Activated T-cell treated with anti-CD3 and anti-CD28 coated beads, Interleukin-2, amount 50 U/mL, for 24 hours (primary cell): Measurements from ENCODE around the gene ABCA1.

Source experiments
- DNase-seq: peaks from one replicate; pipeline ENCODE4 v3.0.0-alpha.2; 2020
- H3K27ac Mint-ChIP-seq: 2 replicates; pipeline ENCODE4 v1.8.0; 2020; ENCODE audit warnings: mild to moderate bottlenecking, mixed read lengths
- H3K27me3 Mint-ChIP-seq: 2 replicates; pipeline ENCODE4 v1.8.0; 2020; ENCODE audit warnings: mixed read lengths
- H3K36me3 Mint-ChIP-seq: 2 replicates; pipeline ENCODE4 v1.8.0; 2020; ENCODE audit warnings: low read depth, mixed read lengths
- H3K4me1 Mint-ChIP-seq: 2 replicates; pipeline ENCODE4 v1.8.0; 2020; ENCODE audit warnings: low read depth, mixed read lengths
- H3K4me3 Mint-ChIP-seq: 2 replicates; pipeline ENCODE4 v1.8.0; 2020; ENCODE audit warnings: mild to moderate bottlenecking, moderate library complexity, mixed read lengths
- H3K9me3 Mint-ChIP-seq: 2 replicates; pipeline ENCODE4 v1.8.0; 2020; ENCODE audit warnings: mixed read lengths

The ABCA1 gene

GRCh38 chr9:104802906-104803305, 125.0 kb downstream of the ABCA1 start:
- H3K27ac Mint-ChIP-seq: no peak overlapping the region
- H3K4me3 Mint-ChIP-seq: no peak overlapping the region
- DNase-seq: no peak

DNA sequence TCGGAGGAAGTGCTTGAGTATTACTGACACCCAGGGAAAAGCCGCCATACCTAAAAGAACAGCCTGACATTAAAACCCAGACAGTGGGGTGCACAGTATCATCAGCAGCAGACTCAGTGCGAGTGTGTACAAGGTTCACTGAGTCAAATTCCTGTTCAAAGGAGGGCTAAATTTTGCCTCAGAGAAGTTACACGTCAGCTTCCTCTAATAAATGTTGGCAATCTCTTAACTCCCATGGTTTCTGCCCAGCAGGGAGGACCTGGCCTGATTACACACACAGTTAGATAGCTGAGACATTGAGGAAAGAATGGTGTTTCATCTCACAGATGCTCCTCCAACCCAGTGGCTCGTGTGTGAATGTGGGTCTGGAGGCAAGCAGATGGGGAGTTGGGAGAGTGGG, 125.8 kb downstream of the ABCA1 start:
- Mint-ChIP-seq H3K27ac (no peak overlapping the region), H3K36me3 (peaks cover 21% of the 10 kb centered on the region)
- DNase-seq: no peak

More at GRCh38 chr9:104802906-104803305, 125.0 kb downstream of the ABCA1 start:
- H3K9me3 Mint-ChIP-seq: no peaks in the 10 kb centered on the region
- H3K36me3 Mint-ChIP-seq: peaks cover 20% of the 10 kb centered on the region
- no peaks in the 10 kb centered on the region for H3K4me1 Mint-ChIP-seq
- no peaks in the 10 kb centered on the region for H3K27me3 Mint-ChIP-seq

DNA sequence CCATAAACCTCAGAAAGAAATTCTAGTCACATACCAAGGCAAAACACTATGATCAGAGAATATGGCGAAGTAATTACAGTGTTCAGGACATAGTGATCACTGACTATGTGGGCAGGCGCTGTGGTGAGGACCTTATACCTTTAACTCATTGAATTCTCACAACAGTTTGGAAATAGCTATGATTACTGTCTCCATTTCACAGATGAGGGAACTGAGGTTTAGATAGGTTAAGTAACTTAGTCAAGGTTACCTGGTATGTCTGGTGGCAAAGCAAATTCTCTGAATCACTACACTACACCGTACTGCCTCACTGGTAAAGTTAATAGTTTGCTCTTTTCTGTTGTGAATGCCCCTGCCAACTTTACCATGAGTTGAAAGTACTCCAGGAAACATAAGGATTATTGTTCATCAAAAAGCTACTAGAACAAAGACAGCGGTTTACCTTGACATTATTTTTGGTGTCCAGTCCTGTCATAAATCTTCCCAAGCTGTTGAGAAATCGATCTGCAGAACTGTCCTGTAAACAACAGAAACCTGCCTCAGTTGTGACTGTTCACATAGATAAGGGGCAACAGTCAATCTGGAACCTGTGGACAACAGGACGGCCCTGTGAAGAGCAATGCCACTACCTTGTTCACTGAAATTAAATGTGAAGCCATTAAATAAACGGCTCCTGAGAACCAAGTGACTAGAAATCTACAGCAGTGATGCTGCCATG, 127.7 kb downstream of the ABCA1 start:
- no peaks in the 10 kb centered on the region for H3K4me1 Mint-ChIP-seq
- no peaks in the 10 kb centered on the region for H3K9me3 Mint-ChIP-seq
- H3K36me3 Mint-ChIP-seq: peaks cover 22% of the 10 kb centered on the region
- no peak overlapping the region for H3K4me3 Mint-ChIP-seq
- DNase-seq: no peak
- no peak overlapping the region for H3K27ac Mint-ChIP-seq
- H3K27me3 Mint-ChIP-seq: no peaks in the 10 kb centered on the region

More for the DNA sequence above, 125.8 kb downstream of the ABCA1 start:
- Mint-ChIP-seq H3K9me3 (no peaks in the 10 kb centered on the region), H3K4me3 (no peak overlapping the region), H3K4me1 (no peaks in the 10 kb centered on the region), H3K27me3 (no peaks in the 10 kb centered on the region)

DNA sequence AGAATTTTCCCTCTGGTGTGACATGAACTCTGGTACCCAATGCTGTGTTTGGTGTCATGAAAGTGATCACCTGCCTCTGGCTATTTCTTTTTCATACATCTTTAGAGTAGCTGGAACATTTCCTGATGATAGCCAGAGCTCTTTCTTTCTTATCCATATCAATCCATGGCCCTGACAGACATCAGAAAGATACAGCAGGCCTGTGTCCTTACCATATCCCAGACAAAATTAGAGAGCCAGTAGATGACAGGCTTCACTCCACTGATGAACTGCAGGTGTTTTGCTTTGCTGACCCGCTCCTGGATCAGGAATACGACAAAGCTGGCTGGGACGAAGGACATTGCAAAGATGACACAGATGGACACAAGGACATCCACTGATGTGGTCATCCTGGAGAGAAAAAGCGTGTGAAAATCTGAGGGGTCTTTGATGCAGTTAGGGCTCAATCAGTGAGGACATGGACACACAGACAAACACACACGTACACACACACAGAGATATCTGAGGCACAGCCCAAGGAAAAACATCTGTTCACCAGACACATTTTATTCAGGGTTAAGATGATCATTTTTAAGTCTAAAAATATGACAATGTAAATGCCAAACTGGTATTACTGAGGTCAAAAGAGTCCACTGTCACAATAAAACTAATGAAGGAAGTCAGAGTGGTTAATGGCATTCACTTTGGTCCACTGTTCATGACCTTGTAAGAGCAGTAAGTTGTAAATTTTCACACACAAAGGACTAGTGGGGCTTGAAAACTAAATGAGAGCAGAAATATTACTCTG, 129.6 kb downstream of the ABCA1 start:
- H3K27ac Mint-ChIP-seq: no peak overlapping the region
- no peak for DNase-seq
- no peaks in the 10 kb centered on the region for H3K9me3 Mint-ChIP-seq
- H3K27me3 Mint-ChIP-seq: no peaks in the 10 kb centered on the region
- no peak overlapping the region for H3K4me3 Mint-ChIP-seq
- peaks cover 23% of the 10 kb centered on the region for H3K36me3 Mint-ChIP-seq
- peaks cover 3% of the 10 kb centered on the region for H3K4me1 Mint-ChIP-seq

DNA sequence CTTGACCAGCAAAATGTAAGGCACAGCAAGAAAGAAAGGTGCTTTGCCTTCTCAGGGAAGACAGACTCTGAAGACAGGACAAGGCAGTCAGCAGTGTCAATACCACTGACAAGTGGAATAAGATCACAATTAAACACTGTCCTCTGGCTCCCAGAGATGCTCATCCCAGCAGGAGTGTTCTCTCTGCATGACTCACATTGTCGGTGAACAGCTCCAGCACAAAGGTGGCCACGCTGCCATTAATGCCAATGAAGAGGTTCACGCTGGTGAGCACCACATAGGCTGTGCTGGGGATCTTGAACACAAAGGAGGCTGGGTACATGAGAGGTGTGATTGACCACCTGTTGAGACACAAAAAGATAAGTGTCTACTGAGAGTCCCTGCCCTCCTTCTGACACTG, 132.1 kb downstream of the ABCA1 start:
- no peaks in the 10 kb centered on the region for H3K9me3 Mint-ChIP-seq
- peaks cover 30% of the 10 kb centered on the region for H3K36me3 Mint-ChIP-seq
- H3K27ac Mint-ChIP-seq: no peak overlapping the region
- H3K4me3 Mint-ChIP-seq: no peak overlapping the region
- no peak for DNase-seq
- peaks cover 3% of the 10 kb centered on the region for H3K4me1 Mint-ChIP-seq
- no peaks in the 10 kb centered on the region for H3K27me3 Mint-ChIP-seq

GRCh38 chr9:104795082-104795481, 132.9 kb downstream of the ABCA1 start:
- Mint-ChIP-seq H3K27me3 (no peaks in the 10 kb centered on the region), H3K36me3 (peaks cover 26% of the 10 kb centered on the region), H3K4me1 (peaks cover 3% of the 10 kb centered on the region), H3K4me3 (no peak overlapping the region), H3K9me3 (no peaks in the 10 kb centered on the region), H3K27ac (no peak overlapping the region)
- DNase-seq: no peak

GRCh38 chr9:104794070-104794469, 133.9 kb downstream of the ABCA1 start:
- no peaks in the 10 kb centered on the region for H3K27me3 Mint-ChIP-seq
- H3K27ac Mint-ChIP-seq: no peak overlapping the region
- no peaks in the 10 kb centered on the region for H3K9me3 Mint-ChIP-seq
- H3K36me3 Mint-ChIP-seq: peaks cover 28% of the 10 kb centered on the region
- DNase-seq: no peak
- H3K4me1 Mint-ChIP-seq: peaks cover 3% of the 10 kb centered on the region
- no peak overlapping the region for H3K4me3 Mint-ChIP-seq

DNA sequence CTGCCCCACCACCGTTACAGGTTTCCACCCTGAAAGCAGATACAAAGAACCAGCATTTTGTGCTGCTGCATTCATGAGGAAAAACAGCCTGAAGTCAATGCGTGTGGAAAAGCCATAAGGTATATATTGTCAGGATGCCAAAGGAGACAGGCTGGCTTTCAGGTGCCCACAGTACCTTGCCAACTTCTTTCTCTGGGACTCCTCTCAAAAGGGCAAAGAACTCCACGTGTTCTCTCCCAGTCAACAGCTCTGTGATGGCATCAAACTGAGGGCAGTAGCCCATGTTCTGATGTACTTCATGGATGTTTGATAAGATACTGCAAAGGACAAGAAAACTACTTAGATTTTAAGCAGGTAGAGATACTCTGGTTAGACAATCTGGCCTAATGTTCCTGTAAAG, 139.7 kb downstream of the ABCA1 start:
- H3K27me3 Mint-ChIP-seq: no peaks in the 10 kb centered on the region
- no peak overlapping the region for H3K27ac Mint-ChIP-seq
- H3K9me3 Mint-ChIP-seq: no peaks in the 10 kb centered on the region

GRCh38 chr9:104787306-104788015, 140.5 kb downstream of the ABCA1 start:
- Mint-ChIP-seq H3K27me3 (no peaks in the 10 kb centered on the region), H3K4me1 (no peaks in the 10 kb centered on the region), H3K9me3 (no peaks in the 10 kb centered on the region), H3K4me3 (no peak overlapping the region), H3K36me3 (peaks cover 20% of the 10 kb centered on the region), H3K27ac (no peak overlapping the region)
- no peak for DNase-seq

More for the DNA sequence above, 139.7 kb downstream of the ABCA1 start:
- DNase-seq: no peak
- Mint-ChIP-seq H3K36me3 (peaks cover 28% of the 10 kb centered on the region), H3K4me1 (no peaks in the 10 kb centered on the region), H3K4me3 (no peak overlapping the region)

DNA sequence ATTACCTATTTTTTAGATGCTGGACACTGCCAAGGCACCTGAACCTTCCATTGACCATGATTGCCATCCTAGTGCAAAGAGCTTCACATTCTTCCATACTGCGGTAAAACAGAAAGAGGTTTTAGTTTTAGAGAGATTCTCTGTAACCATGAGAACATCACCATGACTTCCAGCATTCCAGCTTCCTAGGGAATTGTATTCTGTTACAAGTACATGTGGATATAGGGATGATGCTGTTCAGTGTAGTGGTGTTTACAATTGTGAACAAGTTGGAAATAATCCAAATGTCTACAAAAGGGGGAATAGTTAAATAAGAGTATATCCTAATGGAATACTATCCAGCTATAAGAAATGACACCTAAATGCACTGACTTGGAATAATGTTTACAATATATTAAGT, 141.7 kb downstream of the ABCA1 start:
- Mint-ChIP-seq H3K4me1 (no peaks in the 10 kb centered on the region), H3K27me3 (no peaks in the 10 kb centered on the region), H3K4me3 (no peak overlapping the region), H3K9me3 (no peaks in the 10 kb centered on the region), H3K27ac (no peak overlapping the region), H3K36me3 (peaks cover 17% of the 10 kb centered on the region)
- no peak for DNase-seq

DNA sequence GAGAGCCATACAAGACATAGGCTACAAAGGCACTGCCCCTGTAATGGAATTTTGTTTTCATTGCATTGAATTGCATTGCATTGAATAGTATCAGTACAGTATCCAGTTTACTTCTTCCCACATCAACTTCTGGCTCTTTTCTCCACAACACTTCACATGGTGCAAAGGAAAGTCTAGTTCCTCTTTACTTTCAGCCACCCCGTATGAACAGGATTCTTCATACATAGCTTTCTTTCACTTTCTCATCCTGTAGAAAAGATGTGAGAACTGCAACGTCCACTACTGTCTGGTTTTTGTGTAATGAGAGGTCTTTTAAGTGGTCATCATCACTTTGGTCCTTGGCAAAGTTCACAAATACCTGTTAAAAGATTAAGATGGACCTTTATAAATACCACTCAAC, 143.9 kb downstream of the ABCA1 start:
- Mint-ChIP-seq H3K4me3 (no peak overlapping the region), H3K27me3 (no peaks in the 10 kb centered on the region), H3K9me3 (no peaks in the 10 kb centered on the region), H3K27ac (no peak overlapping the region), H3K36me3 (peaks cover 16% of the 10 kb centered on the region), H3K4me1 (no peaks in the 10 kb centered on the region)
- DNase-seq: no peak

GRCh38 chr9:104783588-104783987, 144.4 kb downstream of the ABCA1 start:
- no peak for DNase-seq
- Mint-ChIP-seq H3K4me1 (no peaks in the 10 kb centered on the region), H3K9me3 (no peaks in the 10 kb centered on the region), H3K27ac (no peak overlapping the region), H3K36me3 (peaks cover 16% of the 10 kb centered on the region), H3K4me3 (no peak overlapping the region), H3K27me3 (no peaks in the 10 kb centered on the region)

GRCh38 chr9:104780796-104781395, 147.1 kb downstream of the ABCA1 start:
- Mint-ChIP-seq H3K9me3 (no peaks in the 10 kb centered on the region), H3K36me3 (peaks cover 10% of the 10 kb centered on the region), H3K27me3 (no peaks in the 10 kb centered on the region), H3K4me1 (no peaks in the 10 kb centered on the region), H3K27ac (no peak overlapping the region), H3K4me3 (no peak overlapping the region)
- no peak for DNase-seq

DNA sequence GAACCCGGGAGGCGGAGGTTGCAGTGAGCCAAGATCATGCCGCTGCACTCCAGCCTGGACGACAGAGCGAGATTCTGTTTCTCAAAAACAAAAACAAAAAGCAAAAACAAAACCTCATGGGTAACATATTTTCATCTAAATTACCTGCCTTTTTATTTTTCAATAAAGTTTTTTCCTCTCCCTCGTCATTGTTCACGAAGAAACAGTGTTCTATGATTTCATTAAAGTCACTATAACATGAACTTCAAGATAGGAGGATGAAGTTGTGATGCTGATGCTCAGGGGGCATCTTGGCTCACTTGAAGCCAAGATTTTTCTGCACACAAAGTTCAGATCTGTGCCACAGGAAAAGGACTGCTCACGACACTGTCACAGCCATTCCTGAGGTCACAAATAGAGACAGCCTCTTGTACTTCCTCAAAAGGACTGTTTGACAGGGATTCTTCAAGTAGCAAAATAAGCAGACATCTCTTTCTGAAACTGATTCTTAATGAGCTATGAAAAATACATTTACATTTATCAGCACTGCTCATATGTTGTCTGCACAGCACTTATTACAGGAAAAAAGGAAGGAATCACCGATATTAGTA, 147.9 kb downstream of the ABCA1 start:
- no peaks in the 10 kb centered on the region for H3K9me3 Mint-ChIP-seq
- DNase-seq: no peak

More for the DNA sequence above, 147.9 kb downstream of the ABCA1 start:
- Mint-ChIP-seq H3K4me3 (no peak overlapping the region), H3K36me3 (peaks cover 8% of the 10 kb centered on the region), H3K27ac (no peak overlapping the region), H3K4me1 (no peaks in the 10 kb centered on the region), H3K27me3 (no peaks in the 10 kb centered on the region)
